NCI-H774 (cell line): ENCODE results near the gene FAM13A.

ENCODE experiments used
- DNase-seq: peaks from one replicate; lab custom pipeline; 2025; lab: John Stamatoyannopoulos, UW

Gene FAM13A

GRCh38 chr4:88843067-88843685 lies 213.8 kb downstream of the FAM13A start:
- no peak for DNase-seq

DNA sequence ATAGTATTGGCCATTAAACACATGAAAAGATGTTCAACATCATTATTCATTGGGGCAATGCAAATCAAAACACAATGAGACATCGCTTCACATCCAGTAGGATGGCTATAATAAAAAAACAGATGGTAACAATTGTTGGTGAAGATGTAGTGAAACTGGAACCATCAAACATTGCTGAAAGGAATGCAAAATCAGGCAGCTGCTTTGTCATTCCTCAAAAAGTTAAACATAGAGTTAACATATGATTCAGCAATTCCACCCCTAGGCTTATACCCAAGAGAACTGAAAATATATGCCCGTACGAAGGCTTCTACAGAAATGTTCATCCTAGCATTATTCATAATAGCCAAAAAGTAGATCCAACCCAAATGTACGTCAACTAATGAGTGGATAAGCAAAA lies 215.3 kb downstream of the FAM13A start:
- DNase-seq = no peak

DNA sequence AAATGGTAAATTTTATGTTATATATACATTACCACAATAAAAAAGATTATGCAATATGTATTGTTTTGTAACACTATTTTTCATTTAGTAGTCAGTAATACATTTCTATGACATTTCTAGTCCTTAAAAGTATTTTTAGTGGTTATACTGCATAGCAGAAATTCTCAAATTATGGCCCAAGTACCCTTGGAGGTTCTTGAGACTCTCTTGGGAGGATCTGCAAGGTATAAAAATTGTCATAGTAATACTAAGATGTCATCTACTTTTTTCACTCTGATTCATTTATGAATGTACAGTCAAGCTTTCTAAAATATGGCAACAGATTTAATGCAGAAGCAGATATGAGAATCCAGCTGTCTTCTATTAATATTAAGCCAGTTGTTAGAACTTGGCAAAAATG lies 220.8 kb downstream of the FAM13A start:
- no peak for DNase-seq

DNA sequence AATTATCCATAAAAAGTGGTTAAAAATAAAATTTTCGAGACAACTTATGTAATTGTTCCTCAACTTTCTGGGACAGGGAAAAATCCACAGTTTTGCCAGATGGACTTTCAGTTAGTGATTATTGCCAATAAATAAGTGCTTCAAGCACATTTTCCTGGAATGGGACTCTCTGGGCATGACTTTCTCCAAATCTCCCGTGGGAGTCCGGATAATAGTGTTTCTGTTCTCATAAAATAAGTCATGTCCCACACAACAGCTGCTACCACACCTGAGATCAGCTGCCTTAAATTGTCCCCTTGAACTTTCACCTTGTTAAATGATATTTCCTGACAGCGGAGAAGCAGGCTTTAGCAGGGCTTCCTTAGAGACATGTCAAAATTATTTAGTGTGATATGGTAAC lies 226.0 kb downstream of the FAM13A start:
- no peak for DNase-seq

DNA sequence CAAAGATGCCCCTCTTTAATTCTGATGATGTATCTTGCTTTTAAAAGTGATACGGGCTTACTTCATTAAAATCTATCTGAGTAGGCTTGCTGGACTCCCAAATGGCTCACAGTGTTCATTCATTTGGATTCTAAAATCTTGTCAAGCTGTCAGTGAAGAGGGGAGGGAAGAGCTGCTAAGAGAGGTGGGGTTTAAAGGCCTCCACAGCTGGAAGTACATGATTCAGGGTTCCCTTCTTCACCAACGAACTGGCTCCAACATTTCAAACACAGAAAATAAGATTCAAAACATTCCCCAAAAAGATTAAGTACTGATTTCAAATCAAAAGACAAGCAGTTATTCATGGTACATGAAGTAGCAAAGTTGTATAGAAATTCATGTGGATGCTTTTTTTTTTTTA lies 226.4 kb downstream of the FAM13A start:
- DNase-seq = no peak

DNA sequence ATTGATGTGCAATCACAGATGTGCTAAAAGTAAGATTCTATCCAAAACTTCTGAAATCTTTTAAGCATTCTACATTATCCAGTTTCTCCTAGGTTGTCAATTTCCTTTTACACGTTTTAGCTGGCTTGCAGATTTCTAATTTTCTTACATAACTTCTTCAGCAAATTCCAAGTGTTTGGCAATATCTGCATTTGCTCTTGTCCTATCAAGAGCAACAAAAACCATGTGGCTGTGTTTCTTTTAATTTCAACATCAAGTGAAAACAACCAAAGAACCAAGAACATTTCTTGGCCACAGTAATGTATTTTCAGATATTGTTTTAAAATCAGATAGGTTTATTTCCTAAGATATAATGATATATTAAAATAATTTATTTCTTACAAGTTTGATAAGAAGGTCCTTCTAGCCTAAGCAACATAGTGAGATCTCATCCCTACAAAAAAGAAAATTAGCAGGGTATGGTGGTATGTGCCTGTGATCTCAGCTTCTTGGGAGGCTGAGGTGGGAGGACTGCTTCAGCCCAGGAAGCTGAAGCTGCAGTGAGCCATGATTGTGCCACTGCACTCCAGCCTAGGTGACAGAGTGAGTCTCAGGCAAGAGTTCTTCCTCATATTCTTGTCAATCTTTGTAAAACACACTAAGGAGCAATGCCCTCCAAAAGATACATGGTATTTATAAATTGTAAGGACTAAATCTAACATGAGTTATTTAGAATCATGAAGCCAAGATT lies 228.0 kb downstream of the FAM13A start:
- no peak for DNase-seq

GRCh38 chr4:88827442-88827841 lies 229.5 kb downstream of the FAM13A start:
- DNase-seq = no peak

- no peak for DNase-seq
Measured at GRCh38 chr4:88826771-88827170, 230.2 kb downstream of the FAM13A start.

GRCh38 chr4:88825931-88826330 lies 231.1 kb downstream of the FAM13A start:
- DNase-seq = no peak

DNA sequence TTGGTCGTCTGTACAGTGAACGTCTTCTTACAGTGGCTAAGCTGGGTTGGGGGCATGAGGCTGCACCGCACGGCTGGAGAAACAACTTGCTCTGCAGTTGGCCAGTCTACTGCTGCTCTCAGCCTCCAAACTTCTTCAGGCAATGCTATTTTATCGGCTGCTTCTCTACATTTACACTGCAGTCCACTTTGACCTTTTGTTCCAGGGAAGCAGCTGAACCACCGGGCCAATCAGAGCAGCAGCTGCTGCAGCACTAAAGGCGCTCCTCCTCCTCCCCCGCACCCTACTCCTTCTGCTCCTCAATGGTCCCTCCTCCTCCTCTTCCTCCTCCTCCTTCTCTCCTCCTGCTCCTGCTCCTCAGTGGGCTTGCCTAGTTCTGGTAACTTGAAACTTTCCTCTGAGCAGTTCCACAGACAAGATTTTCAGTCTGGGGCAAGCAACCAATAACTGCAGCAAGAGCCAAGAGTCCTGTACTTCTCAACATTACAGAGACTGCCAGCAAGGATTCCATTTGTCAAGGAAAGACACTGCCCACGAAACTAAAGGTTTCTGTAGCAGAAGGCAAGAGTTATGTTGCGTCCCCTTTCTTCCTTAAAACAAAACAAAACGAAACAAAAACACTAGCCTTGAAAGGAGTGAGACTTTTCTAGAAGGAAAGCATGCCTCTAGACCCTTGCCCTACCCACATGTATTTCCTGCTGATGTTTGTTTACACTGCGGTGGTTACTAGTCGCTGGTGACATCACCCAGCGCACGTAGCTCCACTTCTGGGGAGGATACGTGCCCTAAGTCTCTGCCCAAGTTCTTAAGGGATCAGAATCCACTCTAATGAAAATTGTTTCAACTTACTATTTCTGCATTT lies 233.7 kb downstream of the FAM13A start:
- DNase-seq = peak; percentile 53

DNA sequence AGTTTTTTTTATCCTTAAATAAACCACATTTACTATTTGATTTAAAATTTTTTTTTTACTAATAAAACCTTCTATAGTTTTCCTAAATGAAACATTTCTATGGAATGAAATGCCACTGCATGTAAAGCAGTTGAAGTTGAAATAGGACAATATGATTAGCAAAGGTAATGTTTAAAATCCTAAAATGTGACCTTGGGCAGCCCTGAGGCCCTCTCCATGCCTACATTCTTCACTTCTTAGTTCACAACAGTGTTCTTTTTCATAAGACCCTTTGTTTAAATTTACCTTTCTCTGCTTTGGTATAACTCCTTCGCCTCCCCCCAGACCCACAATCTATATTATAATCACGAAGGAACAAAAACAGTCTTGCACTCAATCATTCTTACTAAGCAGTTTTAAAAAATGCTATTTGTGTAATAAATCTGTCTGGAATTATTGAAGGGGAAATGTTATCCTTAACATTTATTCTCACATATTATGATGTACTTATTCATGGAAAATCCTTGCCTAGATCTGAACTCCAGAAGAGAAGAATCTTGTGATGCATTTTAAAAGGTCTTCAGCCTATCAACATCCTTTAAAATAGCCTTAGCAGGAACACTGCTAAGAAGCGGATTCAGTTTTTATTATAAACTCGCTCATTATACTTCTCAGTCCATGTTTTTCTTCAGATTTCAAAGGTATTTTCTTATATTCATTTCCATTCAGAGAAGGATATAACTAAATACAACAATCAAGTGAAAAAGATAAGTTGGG lies 234.8 kb downstream of the FAM13A start:
- DNase-seq = no peak

DNA sequence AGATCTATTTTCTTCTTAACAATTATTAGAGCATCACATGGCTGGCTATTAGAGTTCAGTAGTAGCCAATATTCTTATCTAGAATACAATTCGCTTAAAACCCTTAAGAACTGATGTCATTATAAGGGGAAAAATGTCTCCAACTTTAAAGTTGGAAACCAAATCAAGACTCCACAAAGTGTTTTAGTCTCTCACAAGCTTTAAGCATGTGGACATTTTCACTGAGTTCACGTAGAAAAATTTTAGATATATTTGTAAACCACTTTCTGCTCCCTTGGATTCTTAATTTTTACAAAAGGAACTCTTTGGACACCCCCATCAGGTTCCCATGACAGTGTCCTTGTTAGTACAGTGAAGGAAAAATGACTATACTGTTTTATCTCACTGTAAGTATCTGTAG lies 235.5 kb downstream of the FAM13A start:
- DNase-seq = no peak

DNA sequence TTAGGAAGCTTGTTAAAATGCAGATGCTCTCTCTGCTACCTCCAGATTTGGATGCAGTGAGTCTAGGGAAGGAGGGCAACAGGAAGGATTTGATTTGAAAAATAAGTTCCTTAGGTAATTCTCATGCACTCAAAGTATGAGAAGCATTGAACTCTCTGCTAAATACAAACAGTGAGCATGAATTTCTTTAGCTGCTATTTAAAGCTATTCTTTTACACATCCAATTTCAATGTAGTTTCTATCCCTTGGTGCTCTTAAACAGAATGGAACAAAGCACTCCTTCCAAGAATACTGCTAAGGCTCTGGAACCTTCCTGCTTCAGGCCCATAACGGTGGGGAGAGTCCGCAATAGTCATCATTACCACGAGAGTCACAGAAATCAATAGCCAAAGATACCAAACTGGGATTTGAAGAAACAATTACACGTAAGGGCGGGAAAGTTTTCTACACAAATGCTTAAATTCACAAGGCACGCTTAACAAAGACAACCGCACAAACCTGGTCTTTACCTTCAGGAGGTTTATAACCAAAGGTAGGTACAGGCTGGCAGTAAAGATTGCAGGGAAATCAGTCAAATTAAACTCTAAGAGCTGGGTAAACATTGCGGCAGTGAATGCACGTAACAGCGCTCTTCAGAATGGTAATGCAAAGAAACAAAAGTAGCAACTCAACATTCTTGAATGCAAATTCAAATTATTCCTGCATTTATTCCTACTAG lies 236.1 kb downstream of the FAM13A start:
- DNase-seq = no peak

GRCh38 chr4:88819818-88820697 lies 236.9 kb downstream of the FAM13A start:
- DNase-seq = no peak

DNA sequence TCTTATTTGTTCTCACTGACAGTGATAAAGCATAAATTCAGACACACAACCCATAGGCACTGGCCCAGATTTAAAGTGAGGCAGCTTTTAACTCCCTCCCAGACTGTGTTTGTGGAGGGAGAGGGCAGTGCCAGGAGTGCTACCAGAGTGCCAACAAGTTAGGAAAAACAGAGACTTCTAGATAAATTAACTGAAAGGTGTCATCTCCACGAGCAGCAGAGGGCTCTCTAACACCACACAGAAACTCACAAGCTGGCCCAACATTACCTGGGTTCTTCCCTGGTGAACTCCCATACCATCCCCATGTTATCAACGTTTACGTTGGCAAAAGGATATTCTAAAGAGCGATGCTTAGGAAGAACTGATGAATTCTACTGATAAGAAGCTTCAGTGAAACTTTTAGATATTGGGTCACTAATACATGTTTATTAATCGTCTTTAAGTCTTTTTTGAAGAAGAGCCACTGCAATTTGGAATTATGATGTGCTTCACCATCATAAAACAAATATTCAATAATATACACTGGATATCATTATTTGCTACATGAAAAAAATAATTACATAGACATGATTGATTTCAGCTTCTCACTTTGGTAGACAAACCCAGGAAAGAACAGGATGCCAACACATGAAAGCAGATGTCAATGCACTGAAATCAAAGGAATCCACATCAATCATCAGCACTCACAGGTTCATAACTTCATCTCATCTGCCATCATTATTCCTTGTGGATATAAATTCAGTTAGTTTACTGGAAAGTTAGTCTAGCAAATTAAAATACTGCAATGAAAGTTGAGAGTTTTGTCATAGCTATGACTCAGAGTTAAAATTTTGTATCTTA lies 238.1 kb downstream of the FAM13A start:
- DNase-seq = peak; percentile 54

DNA sequence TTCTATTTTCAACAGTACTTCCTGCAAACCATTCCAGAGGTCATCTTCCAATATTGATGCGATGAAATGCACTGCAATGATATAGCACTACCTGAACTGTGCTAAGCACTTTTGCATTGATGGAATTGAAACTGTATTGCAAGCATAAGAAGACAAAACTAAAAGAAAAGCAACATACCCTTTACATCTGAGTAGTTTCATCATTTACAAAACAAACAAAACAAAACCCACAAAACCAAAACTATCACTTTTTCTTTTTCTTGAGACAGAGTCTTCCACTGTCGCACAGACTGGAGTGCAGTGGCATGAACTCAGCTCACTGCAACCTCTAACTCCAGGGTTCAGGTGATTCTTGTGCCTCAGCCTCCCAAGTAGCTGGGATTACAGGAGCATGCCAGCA lies 239.2 kb downstream of the FAM13A start:
- DNase-seq = no peak

GRCh38 chr4:88816360-88816759 lies 240.6 kb downstream of the FAM13A start:
- DNase-seq = no peak

DNA sequence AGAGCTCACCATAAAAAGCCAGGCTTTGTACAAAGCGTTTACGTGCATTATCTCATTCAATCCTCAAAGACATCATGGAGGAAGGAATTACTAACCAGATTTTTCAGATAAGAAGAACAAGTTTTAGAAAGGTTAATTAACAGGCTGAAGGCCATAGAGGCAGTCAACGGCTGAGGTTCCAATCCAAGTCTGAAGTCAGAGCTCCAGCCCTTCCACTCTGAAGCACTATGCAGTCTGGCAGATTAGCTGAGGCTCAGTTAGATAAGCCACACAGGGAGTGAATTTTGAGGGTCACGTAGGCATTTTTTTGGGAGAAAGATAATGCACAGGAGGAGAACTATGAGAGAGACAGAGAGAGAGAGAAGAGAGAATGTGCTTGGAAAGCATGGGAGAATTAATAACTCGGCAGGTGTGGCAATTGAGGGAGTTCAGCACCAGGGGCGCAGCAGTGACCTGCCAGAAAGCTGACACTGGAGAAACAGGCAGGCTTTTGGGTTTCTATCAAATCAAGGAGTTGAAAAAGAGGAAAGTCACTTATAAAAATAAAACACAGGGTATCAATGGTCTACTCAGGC lies 242.9 kb downstream of the FAM13A start:
- no peak for DNase-seq

DNA sequence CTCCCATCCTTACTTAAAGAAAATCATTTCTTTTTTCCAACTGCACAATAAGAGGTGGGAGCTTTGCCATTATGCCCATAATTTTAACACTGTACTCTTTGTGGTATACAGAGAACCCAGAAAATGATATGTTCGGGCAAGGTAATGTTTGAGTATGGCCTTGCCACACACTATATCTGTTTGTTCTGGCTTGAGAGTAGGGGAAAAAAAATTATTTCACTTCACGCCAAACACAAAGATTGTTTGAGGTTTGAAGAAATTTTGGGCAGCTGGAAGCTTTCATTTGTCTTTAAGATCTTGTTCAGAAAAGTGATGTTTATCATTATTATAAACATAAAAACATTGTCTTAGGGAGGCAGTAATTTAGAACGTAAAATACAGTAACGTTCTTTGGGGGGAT lies 244.0 kb downstream of the FAM13A start:
- no peak for DNase-seq
